Measurements from ENCODE around the gene ALAS2.

- peak in 2 of 12 donors; percentile 10 to 11 for TF ChIP-seq CTCF (IDR thresholded peaks at IDR 0.05)
- TF ChIP-seq POLR2A (IDR thresholded peaks at IDR 0.05), result no peak
These were observed 19.5 kb downstream of the ALAS2 start for GRCh38 chrX:55011294-55011693.
